Measurements from ENCODE around the gene TOMM40.
"Not testable (repeated sequence)": the region's sequence is repeated elsewhere in the genome, so short reads cannot be mapped to it uniquely, and the experiment has no call there.

Gene TOMM40

GRCh38 chr19:44903602-44904425, 12.8 kb downstream of the TOMM40 start:
- Mint-ChIP-seq H3K36me3 (peaks cover 28% of the 10 kb centered on the region), H3K4me1 (peaks cover 27% of the 10 kb centered on the region), H3K4me3 (no peak overlapping the region), H3K27me3 (peaks cover 24% of the 10 kb centered on the region), H3K9me3 (no peaks in the 10 kb centered on the region), H3K27ac (no peak overlapping the region)
- peak; percentile 70 for ATAC-seq

- H3K9me3 Mint-ChIP-seq, result no peaks in the 10 kb centered on the region
- H3K4me1 Mint-ChIP-seq, result peaks cover 27% of the 10 kb centered on the region
- H3K27ac Mint-ChIP-seq, result no peak overlapping the region
- peaks cover 24% of the 10 kb centered on the region for H3K27me3 Mint-ChIP-seq
- no peak overlapping the region for H3K4me3 Mint-ChIP-seq
- no peak for ATAC-seq
- peaks cover 28% of the 10 kb centered on the region for H3K36me3 Mint-ChIP-seq
These were observed 13.5 kb downstream of the TOMM40 start for GRCh38 chr19:44904426-44904994.

GRCh38 chr19:44905437-44906160, 14.5 kb downstream of the TOMM40 start, which contains the start of gene APOE:
Gene APOE (plus strand): TSS chr19:44905796. CDS start chr19:44906625, 829 bp downstream.
- H3K27ac Mint-ChIP-seq, result peak within 1 kb of the TSS; percentile 3
- peak; percentile 18 for ATAC-seq
- peaks cover 18% of the 10 kb centered on the region for H3K36me3 Mint-ChIP-seq
- peak within 1 kb of the TSS; percentile 19 for H3K4me3 Mint-ChIP-seq
- no peaks in the 10 kb centered on the region for H3K9me3 Mint-ChIP-seq
- H3K27me3 Mint-ChIP-seq, result peaks cover 27% of the 10 kb centered on the region
- H3K4me1 Mint-ChIP-seq, result peaks cover 27% of the 10 kb centered on the region

- Mint-ChIP-seq H3K36me3 (peaks cover 4% of the 10 kb centered on the region), H3K27ac (no peak overlapping the region), H3K4me1 (peaks cover 32% of the 10 kb centered on the region), H3K9me3 (no peaks in the 10 kb centered on the region), H3K27me3 (peaks cover 47% of the 10 kb centered on the region), H3K4me3 (no peak overlapping the region)
- ATAC-seq, result no peak
These were observed 16.6 kb downstream of the TOMM40 start for GRCh38 chr19:44907613-44908012.

- Mint-ChIP-seq H3K36me3 (no peaks in the 10 kb centered on the region), H3K4me1 (peaks cover 31% of the 10 kb centered on the region), H3K27me3 (peaks cover 54% of the 10 kb centered on the region), H3K27ac (no peak overlapping the region), H3K4me3 (no peak overlapping the region), H3K9me3 (no peaks in the 10 kb centered on the region)
- no peak for ATAC-seq
These were observed 17.2 kb downstream of the TOMM40 start for GRCh38 chr19:44908074-44908835.

GRCh38 chr19:44908836-44909261, 17.8 kb downstream of the TOMM40 start:
- no peaks in the 10 kb centered on the region for H3K36me3 Mint-ChIP-seq
- H3K27me3 Mint-ChIP-seq, result peaks cover 60% of the 10 kb centered on the region
- peaks cover 32% of the 10 kb centered on the region for H3K4me1 Mint-ChIP-seq
- no peak overlapping the region for H3K4me3 Mint-ChIP-seq
- H3K27ac Mint-ChIP-seq, result no peak overlapping the region
- no peaks in the 10 kb centered on the region for H3K9me3 Mint-ChIP-seq
- ATAC-seq, result no peak

GRCh38 chr19:44909775-44910174, 18.7 kb downstream of the TOMM40 start:
- peaks cover 67% of the 10 kb centered on the region for H3K27me3 Mint-ChIP-seq
- peak overlapping the region; percentile 31 for H3K27ac Mint-ChIP-seq
- H3K36me3 Mint-ChIP-seq, result no peaks in the 10 kb centered on the region
- H3K4me1 Mint-ChIP-seq, result peaks cover 41% of the 10 kb centered on the region
- no peak overlapping the region for H3K4me3 Mint-ChIP-seq
- H3K9me3 Mint-ChIP-seq, result no peaks in the 10 kb centered on the region
- no peak for ATAC-seq

- H3K9me3 Mint-ChIP-seq, H3K4me3 Mint-ChIP-seq, H3K36me3 Mint-ChIP-seq, H3K27ac Mint-ChIP-seq, ATAC-seq: not testable (repeated sequence)
- Mint-ChIP-seq H3K27me3 (peaks cover 47% of the 10 kb centered on the region), H3K4me1 (peaks cover 25% of the 10 kb centered on the region)
These were observed 20.8 kb downstream of the TOMM40 start for GRCh38 chr19:44911896-44912295.

GRCh38 chr19:44912854-44913253, 21.8 kb downstream of the TOMM40 start:
- Mint-ChIP-seq H3K36me3 (no peaks in the 10 kb centered on the region), H3K4me3 (no peak overlapping the region), H3K9me3 (no peaks in the 10 kb centered on the region), H3K27ac (peak overlapping the region; percentile 92), H3K27me3 (peaks cover 43% of the 10 kb centered on the region), H3K4me1 (peaks cover 23% of the 10 kb centered on the region)
- no peak for ATAC-seq

GRCh38 chr19:44913512-44914432, 22.7 kb downstream of the TOMM40 start:
- Mint-ChIP-seq H3K4me1 (peaks cover 23% of the 10 kb centered on the region), H3K4me3 (peak overlapping the region; percentile 92), H3K27ac (peak overlapping the region; percentile 92), H3K27me3 (peaks cover 43% of the 10 kb centered on the region)
- not testable (repeated sequence) for ATAC-seq, H3K36me3 Mint-ChIP-seq, H3K9me3 Mint-ChIP-seq

- Mint-ChIP-seq H3K27ac (peak within 1 kb of the TSS; percentile 92), H3K27me3 (peaks cover 43% of the 10 kb centered on the region)
These were observed 23.6 kb downstream of the TOMM40 start, which contains the start of gene APOC1 for GRCh38 chr19:44914433-44915206. Gene APOC1 (plus strand): TSS chr19:44914608. CDS start chr19:44914892, 284 bp downstream.

GRCh38 chr19:44924243-44924725, 33.2 kb downstream of the TOMM40 start:
- Mint-ChIP-seq H3K4me1 (peaks cover 15% of the 10 kb centered on the region), H3K9me3 (no peaks in the 10 kb centered on the region), H3K27ac (no peak overlapping the region), H3K36me3 (no peaks in the 10 kb centered on the region), H3K4me3 (no peak overlapping the region), H3K27me3 (peaks cover 30% of the 10 kb centered on the region)
- ATAC-seq, result no peak

More at GRCh38 chr19:44914433-44915206, 23.6 kb downstream of the TOMM40 start, which contains the start of gene APOC1:
- ATAC-seq, result peak; percentile 96
- H3K9me3 Mint-ChIP-seq, H3K36me3 Mint-ChIP-seq: not testable (repeated sequence)
- H3K4me1 Mint-ChIP-seq, result peaks cover 23% of the 10 kb centered on the region
- peak within 1 kb of the TSS; percentile 92 for H3K4me3 Mint-ChIP-seq

Measured in stimulated activated memory B cell treated with anti-CD40 and anti-IgM and Interleukin-4, amounts not matched to agents 10 μg/mL and 1 μg/mL and 100 μg/mL, for 72 hours (primary cell).